ENCODE data around the gene MYADML2.
"Not testable (repeated sequence)": the region's sequence is repeated elsewhere in the genome, so short reads cannot be mapped to it uniquely, and the experiment has no call there.

Gene MYADML2

GRCh38 chr17:81923302-81924260 lies 23.5 kb downstream of the MYADML2 start:
- no peak for DNase-seq

- no peak for DNase-seq
Observed at GRCh38 chr17:81922566-81923301, 24.3 kb downstream of the MYADML2 start.

GRCh38 chr17:81921996-81922565 lies 25.0 kb downstream of the MYADML2 start:
- no peak for DNase-seq

GRCh38 chr17:81921537-81921862 lies 25.5 kb downstream of the MYADML2 start:
- DNase-seq = no peak

GRCh38 chr17:81920612-81921536 lies 26.2 kb downstream of the MYADML2 start:
- no peak for DNase-seq

- no peak for DNase-seq
Observed at GRCh38 chr17:81918832-81919545, 28.0 kb downstream of the MYADML2 start.

GRCh38 chr17:81918333-81918669 lies 28.7 kb downstream of the MYADML2 start:
- DNase-seq = not testable (repeated sequence)

GRCh38 chr17:81917565-81918332 lies 29.3 kb downstream of the MYADML2 start, which contains the start of gene SIRT7:
TSS of gene SIRT7 (minus strand) at chr17:81918176. CDS start at chr17:81918131, 45 bp downstream.
- peak; percentile 92 for DNase-seq

GRCh38 chr17:81916234-81917001 lies 30.6 kb downstream of the MYADML2 start:
- no peak for DNase-seq

GRCh38 chr17:81915331-81915730 lies 31.7 kb downstream of the MYADML2 start:
- DNase-seq = no peak

- DNase-seq = no peak
Observed at GRCh38 chr17:81914103-81914850, 32.8 kb downstream of the MYADML2 start.

- DNase-seq = no peak
Observed at GRCh38 chr17:81913394-81914102, 33.5 kb downstream of the MYADML2 start.

GRCh38 chr17:81912441-81913309 lies 34.4 kb downstream of the MYADML2 start:
- DNase-seq = no peak

GRCh38 chr17:81911969-81912368 lies 35.1 kb downstream of the MYADML2 start:
- DNase-seq = no peak

GRCh38 chr17:81911277-81911961 lies 35.6 kb downstream of the MYADML2 start, which contains the start of gene PCYT2:
TSS of gene PCYT2 (minus strand) at chr17:81911399. CDS start at chr17:81911355, 44 bp downstream.
- peak; percentile 92 for DNase-seq

- DNase-seq = no peak
Observed at GRCh38 chr17:81910840-81911276, 36.2 kb downstream of the MYADML2 start.
